ENCODE measurements around the gene PIP4K2B. TPM values are rescaled to one million over a fixed set of nuclear protein-coding genes. Genes with fewer than 3 reads are reported as not detected.

Gene PIP4K2B
- total RNA-seq, 2 donors from 2014 or later = 20.2 to 30.3 TPM

GRCh38 chr17:38783227-38783626 lies 16.1 kb downstream of the PIP4K2B start:
- intact Hi-C loops (cut with DNase I) = no loop called here

GRCh38 chr17:38779965-38780752 lies 19.2 kb downstream of the PIP4K2B start:
- ATAC-seq = no peak
- Histone ChIP-seq H3K9me3 (no peaks in the 10 kb centered on the region), H3K27ac (no peak overlapping the region), H3K4me3 (no peak overlapping the region), H3K27me3 (no peaks in the 10 kb centered on the region), H3K36me3 (replicated peaks in 1 of 2; ENCODE audit: insufficient read depth in 1 of 2, low read depth in 2 of 2) (peaks cover 13 to 60% of the 10 kb centered on the region in 2 donors), H3K4me1 (no peaks in the 10 kb centered on the region)
- TF ChIP-seq CTCF (IDR thresholded peaks at IDR 0.05) = no peak
- TF ChIP-seq POLR2A (IDR thresholded peaks at IDR 0.05) = no peak
- no peak for DNase-seq
- 79 to 90% methylated on average over 18 to 23 of the region's 23 CpGs for WGBS, 2 donors
- intact Hi-C loops (cut with DNase I) = no loop called here

More at GRCh38 chr17:38783227-38783626, 16.1 kb downstream of the PIP4K2B start:
- DNase-seq (no peak), ATAC-seq (no peak)
- Histone ChIP-seq H3K27ac (no peak overlapping the region), H3K27me3 (no peaks in the 10 kb centered on the region), H3K4me3 (no peak overlapping the region), H3K4me1 (no peaks in the 10 kb centered on the region), H3K9me3 (no peaks in the 10 kb centered on the region), H3K36me3 (replicated peaks in 1 of 2; ENCODE audit: insufficient read depth in 1 of 2, low read depth in 2 of 2) (peaks cover 10 to 41% of the 10 kb centered on the region in 2 donors)
- TF ChIP-seq CTCF (IDR thresholded peaks at IDR 0.05) (no peak), POLR2A (IDR thresholded peaks at IDR 0.05) (no peak)
- WGBS, 2 donors = 93 to 97% methylated on average over 3 of the region's 3 CpGs

GRCh38 chr17:38777641-38778250 lies 21.6 kb downstream of the PIP4K2B start:
- H3K27ac ChIP-seq = no peak overlapping the region
- no peak for ATAC-seq
- intact Hi-C loops (cut with DNase I) = no loop called here
- no peak for DNase-seq
- H3K4me3 ChIP-seq = no peak overlapping the region
- no peaks in the 10 kb centered on the region for H3K4me1 ChIP-seq
- H3K27me3 ChIP-seq = no peaks in the 10 kb centered on the region
- no peaks in the 10 kb centered on the region for H3K9me3 ChIP-seq
- H3K36me3 ChIP-seq (replicated peaks in 1 of 2; ENCODE audit: insufficient read depth in 1 of 2, low read depth in 2 of 2) = peaks cover 13 to 62% of the 10 kb centered on the region in 2 donors
- no peak for TF ChIP-seq CTCF (IDR thresholded peaks at IDR 0.05)
- no peak for TF ChIP-seq POLR2A (IDR thresholded peaks at IDR 0.05)
- 77 to 78% methylated on average over 7 of the region's 7 CpGs for WGBS, 2 donors

GRCh38 chr17:38773258-38773657 lies 26.1 kb downstream of the PIP4K2B start:
- ATAC-seq (no peak), DNase-seq (no peak)
- Histone ChIP-seq H3K27ac (no peak overlapping the region), H3K9me3 (no peaks in the 10 kb centered on the region), H3K4me3 (no peak overlapping the region), H3K4me1 (no peaks in the 10 kb centered on the region), H3K27me3 (no peaks in the 10 kb centered on the region), H3K36me3 (replicated peaks in 1 of 2; ENCODE audit: insufficient read depth in 1 of 2, low read depth in 2 of 2) (peaks cover 3 to 46% of the 10 kb centered on the region in 2 donors)
- TF ChIP-seq POLR2A (IDR thresholded peaks at IDR 0.05) (no peak), CTCF (IDR thresholded peaks at IDR 0.05) (no peak)
- intact Hi-C loops (cut with DNase I) = no loop called here

All from body of pancreas (tissue), 4 donors.